COLO829 (cell line): ENCODE measurements around the gene TRPM3.

Experiments used
- DNase-seq: peaks from one replicate; pipeline ENCODE4 v3.0.0; 2012; ENCODE audit warnings: low spot score

Gene TRPM3

DNA sequence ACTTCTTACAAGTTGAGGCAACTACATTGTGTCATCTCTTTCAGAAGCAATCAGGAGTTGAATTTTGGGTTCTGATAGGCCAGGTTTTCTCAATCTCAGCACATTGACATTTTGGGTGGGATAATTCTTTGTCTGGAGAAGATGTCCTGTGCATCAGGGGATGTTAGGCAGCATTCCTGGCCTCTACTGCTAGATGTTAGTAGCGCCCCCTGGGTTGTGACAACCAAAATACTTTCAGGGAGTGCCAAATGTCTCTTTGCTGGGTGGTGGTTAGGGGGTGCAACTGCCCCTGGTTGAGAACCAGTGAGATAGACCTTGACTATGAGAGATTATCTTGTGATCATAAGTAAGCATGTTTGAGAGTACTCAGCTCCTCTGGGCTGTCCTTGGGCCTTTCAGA is 542.7 kb downstream of the TRPM3 start:
- no peak for DNase-seq

DNA sequence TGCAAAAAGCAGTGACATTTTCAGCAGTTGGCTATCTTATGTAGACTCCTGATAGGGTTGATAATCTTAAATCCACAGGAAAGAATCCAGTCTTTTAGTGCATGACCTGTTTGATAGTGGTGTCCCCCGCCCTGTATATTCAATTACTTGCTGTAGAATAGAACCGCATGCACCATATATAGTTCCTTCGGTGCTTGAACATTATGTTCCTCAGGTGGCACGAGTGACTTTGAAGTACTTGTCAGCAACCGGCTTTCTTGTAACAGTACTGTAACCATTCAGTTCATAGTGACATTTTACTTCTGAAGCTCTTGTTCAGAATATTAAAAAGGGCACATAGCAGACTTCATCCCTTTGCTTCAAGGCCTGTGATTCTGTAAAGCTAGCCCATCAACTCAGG is 543.8 kb downstream of the TRPM3 start:
- DNase-seq = no peak

DNA sequence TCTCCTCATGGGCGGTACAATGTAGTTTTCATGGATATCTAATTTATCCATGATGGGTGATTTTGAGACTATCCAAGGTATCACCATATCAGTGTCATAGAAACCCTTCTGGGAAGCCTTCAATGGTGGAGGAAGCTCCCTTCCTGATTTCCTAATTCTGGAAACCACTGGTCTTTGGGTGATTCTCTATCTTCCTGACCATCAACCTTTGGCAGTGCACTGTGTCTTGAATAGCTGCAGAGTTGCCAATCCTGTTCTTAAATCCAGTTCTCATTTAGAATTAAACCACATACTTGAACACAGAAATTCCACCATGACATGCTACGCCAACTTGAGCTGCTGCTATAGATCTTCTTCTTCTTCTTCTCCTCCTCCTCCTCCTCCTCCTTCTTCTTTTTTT is 545.3 kb downstream of the TRPM3 start:
- DNase-seq = no peak

DNA sequence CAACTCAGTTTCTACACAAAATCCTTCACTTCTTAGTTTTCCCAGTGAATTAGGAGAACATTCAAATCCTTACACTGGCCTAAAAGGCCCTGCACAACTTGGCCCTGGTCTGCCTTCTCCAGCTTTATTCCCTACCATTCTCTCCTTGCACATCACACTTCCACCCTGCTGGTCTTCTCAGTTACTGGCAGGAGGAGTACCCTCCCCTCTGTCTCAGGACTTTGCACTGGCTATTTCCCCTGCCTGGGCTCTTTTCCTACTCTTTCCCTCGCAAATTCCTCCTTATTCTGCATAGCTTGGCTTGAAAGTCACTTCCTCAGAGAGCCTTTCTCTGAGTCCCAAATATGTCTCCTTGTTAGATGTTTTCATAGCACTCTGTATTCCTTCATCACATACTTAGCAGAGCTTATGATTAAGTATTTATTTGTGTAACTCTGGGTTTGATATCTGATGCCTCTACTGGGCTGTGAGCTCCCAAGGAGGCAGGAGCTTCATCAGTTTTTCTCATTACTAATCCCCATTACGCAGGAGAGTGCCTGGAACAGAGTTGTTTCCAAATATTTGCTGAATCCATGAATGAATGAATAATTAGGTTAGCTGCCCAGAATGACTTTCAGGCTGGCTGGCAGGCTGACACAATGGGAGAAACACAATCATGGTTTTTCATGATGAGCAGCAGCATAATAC is 547.1 kb downstream of the TRPM3 start:
- no peak for DNase-seq

DNA sequence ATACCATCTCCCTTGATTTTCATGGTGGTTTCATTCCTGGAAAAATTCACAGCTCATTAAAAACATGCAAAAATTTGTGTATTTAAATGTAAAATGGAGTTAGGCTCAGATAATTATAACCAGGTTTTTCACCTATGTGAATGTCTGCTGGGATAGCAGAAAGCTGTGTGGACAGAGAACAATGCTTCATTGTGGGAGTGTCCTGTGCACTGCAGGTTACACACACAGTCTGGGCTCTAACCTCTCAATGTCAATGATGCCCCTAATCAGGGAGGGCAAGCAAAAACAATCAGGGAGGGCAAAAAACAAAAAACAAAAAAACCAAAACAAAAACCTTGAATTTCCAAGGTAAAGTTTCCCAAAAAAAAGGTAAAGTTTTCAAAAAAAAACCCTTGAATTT is 548.1 kb downstream of the TRPM3 start:
- DNase-seq = no peak

DNA sequence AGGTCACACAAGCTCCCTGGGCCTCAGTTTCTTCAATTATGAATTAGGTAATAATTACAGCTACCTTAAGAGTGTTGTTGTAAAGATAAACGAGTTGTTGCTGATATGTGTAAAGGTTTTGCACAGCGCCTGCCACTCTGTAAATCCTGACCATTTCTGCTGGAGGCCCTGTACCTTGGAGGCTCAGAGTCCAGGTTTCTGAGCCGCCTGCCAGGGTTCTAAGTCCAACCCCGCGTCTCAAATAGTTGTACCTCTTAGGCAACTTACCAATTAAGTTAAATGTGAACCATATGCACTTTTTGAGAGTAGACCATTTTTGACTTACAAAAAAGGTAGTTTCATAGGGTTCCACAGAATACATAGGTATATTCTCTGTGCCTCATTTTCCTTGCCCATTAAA is 550.2 kb downstream of the TRPM3 start:
- no peak for DNase-seq

DNA sequence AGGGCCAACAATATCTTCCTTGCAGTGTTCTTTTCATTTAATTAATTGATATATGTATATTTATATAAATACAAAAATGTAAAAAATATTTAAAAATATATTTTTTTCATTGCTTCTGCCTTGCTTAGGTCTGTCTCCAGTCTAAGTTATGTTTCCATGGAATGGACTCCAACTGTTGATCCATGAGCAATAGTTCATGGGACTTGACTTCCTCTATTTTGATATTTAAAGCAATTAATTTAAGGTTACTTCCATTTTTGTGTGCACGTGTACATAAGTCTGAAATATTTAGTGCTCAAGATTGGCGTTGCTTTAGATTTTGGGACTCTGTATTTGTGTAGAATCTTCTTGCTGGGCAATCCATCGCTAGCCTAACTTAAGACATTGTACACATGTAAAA is 551.6 kb downstream of the TRPM3 start:
- DNase-seq = no peak

DNA sequence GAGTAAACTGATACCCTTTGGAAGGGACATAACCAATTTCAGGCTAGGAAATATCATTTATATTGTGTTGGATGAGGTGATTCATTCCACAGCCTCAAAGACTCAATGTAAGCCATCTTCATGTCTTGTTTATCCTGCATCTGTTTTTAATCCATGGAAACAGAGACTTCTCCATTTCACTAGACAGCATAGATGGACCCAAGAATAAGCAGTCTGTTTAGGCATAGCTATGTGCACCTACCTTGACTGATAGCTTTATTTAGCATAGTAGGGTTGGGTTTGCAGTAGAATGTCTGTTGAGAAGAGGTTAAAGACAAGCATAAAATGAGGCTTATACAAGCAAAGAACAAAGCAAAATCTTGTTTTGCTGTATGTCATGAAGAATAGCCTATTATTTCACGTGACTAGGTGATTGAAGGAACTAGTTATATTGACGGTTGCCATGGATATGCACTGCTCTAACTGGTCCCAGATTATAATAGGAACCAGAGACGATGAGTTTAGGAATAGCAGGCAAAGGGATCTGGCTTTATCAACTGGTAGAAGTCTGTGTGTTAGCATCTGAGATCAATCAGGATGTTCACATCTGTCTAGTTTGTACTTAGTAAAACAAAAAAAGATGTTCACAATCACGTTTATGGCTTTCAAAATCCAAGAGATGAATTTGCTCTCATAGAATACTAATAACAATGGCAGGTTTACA is 552.2 kb downstream of the TRPM3 start:
- no peak for DNase-seq

DNA sequence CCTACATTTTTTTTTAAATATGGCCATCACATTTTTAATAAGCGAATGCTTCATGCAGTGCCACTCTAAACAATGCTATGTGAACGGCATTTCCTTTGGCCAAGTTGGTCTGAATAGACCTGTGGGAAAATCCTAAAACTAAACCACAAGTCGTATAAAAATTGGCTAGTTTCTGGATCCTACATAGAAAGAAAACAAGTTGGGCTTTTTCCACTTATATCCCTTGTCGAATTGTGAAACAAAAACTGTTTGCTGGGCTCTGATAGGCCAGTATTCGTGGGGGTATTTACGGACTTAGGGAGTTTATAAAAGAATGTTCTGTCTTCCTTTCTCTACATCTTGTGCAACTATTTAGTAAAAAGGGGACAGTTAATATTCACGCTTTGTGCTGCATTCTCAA is 553.9 kb downstream of the TRPM3 start:
- no peak for DNase-seq

DNA sequence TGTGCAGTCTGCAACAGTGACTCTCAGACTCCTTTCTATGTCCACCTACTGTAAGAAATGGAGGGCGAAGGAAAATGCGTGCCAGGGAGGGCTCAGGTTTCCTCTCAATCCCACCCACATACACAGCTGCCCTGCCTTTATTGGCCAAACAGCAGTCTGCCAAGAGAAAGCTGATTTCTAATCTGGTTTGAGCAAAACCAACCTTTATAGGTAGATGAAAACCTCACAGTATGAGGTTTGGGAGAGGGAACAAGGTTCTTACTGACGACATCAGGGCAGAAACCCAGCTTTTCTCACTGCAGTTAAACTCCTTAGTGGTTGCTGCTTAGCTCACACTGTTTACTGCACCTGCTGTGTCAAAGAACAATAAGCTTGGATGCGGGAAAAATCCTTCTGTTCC is 554.7 kb downstream of the TRPM3 start:
- no peak for DNase-seq

DNA sequence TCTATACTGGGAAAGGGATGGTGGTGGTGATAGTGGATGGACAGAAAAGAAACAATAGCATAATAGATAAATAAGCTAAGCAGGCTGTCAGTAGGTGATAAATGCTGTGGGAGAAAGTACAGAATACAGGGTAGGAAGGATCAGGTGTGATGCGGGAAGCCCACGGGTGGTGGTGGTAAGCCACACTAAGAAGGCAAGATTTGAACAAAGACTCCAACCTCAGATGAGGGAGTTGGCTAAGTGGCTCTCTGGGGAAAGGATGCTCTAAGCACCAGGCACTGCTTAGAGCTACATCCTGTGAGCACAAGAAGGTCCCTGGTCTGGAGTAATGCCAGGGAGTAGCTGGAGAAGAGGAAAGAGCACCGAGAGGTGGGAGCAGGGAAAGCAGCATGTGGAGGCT is 555.4 kb downstream of the TRPM3 start:
- DNase-seq = no peak

DNA sequence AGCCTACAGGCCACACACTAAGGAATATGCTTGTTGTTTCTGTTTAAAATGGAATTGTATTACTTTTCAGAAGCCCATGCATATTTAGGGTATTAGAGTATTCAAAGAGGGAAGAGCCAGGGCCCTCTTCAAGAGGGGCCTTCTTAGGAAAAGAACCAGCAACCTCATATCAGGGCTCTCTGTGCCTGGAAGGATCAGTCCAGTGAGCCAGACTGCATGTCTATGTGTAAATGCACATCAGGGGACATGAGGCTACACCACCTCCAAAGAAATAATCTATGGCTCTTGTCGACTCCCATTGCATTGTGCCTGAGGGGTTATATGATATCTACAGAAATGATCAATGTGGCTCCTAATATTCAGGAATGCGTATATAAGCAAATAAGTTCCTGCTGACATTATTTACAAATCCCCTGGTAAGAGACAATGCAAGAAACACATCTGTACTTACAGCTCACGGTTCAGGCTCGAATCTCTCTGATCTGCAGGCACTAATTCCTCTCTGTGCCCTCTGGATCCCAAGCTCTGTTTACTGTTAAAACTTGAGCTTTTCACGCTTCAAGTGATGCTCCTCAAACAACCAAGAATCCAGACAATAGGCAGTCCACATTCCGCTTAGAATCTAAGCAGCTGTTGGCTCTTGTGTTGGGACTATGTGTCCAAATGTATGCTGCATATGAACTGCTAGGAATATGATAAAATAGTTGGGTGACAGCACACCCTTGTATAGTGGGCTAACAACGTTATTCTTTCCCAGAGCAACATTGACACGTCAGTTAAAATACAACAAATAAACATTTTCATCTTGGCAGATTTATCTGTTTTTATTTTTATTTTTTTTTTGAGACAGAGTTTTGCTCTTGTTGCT is 556.7 kb downstream of the TRPM3 start:
- DNase-seq = no peak

DNA sequence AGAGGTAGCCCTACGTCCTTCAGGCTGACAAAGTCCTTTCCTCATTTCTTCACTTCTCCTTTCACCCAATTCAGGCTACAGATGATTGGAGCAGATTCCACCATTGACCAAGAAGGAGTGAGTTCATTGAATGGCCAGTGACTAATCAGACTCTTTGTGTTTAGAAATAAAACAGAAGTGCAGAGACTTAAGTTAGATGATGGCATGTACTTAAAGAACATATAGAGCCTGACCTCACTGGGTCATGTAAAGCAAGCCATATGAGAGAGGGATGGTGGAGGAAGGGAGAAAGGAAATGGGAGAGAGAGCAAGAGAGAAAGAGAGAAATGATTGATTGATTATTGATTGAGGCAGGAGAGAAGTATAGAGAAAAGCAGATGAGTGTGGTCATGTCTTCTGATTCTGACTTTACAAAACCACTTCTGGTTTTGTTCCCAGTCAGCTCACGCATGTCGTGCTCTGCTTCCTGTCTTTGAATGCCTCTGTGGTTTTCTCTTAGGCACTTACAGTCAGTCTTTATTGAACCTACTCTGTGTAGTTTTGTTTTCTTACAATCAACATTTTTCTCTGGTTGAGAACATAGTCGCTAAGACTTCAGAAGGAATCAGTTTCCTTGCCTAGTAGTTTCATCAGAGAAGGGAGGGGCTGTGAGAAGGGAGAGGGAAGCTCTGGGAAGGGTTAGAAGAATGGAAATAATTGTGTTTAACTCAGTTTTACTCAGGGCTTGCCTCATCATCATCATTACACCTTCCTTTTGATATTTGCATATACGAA is 557.8 kb downstream of the TRPM3 start:
- DNase-seq = peak; percentile 83

DNA sequence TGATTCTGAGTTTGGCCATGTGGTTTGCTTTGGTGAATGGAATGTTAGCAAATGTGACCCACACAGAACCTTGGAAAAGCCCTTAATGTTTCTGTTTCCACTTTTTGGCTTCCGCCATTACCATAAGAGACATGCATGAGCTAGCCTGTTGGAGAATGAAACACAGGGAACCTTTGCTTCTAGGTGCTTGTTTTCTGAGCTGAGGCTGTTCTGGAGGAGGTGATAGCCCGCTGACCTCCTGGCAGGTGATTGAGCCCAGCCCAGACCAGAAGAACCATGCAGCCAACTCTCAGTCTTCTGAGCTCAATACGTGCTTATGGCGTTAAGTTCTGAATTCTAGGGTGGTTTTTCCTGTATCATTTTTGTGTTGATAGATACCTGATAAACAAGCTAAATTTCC is 558.4 kb downstream of the TRPM3 start:
- DNase-seq = no peak

DNA sequence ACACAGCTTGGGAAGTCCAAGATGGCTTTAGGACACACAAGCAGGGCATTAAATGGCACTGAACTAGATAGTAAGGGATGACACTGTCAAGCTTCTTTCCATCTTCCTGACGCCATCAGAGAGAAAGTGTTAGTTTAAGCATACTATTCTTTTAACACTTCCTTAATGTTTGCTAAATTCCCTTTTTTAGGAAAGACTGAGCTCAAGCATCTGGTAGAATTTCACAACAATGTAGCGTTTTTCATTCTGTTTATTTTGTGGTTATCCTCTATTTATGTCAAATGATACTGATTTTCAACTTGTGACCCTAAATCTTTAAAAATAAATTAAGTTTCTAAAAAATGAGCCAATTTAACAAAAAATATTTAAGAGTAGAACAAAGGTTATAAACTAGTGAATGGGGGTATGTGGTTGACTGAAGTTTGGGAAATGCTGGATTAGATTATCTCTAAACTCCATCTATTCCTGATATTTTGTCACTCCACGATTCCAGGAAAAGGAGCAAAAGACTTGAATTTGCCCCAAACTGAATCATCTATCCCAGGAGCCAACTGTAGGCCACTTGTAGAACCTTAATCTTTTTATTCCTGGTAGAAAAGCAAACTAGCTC is 559.5 kb downstream of the TRPM3 start:
- DNase-seq = no peak

DNA sequence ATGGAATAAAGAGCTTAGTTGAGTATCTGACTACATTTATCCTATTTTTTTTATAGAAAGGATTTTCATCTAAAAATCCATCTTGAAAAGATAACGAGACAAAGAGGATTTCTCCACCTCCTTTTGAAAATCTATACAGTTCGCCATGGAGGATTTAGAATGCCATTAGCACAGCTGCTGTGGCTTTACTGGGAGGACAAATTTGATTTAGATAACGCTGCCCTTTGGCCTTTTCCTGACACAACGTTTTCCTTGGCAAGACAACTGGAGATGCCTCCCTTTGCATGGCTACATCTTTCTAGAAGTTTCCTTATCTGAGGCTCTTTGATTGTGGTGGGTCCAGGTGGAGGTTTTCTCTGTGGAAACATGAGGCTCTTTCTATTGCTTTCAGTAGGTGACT is 560.3 kb downstream of the TRPM3 start:
- no peak for DNase-seq

DNA sequence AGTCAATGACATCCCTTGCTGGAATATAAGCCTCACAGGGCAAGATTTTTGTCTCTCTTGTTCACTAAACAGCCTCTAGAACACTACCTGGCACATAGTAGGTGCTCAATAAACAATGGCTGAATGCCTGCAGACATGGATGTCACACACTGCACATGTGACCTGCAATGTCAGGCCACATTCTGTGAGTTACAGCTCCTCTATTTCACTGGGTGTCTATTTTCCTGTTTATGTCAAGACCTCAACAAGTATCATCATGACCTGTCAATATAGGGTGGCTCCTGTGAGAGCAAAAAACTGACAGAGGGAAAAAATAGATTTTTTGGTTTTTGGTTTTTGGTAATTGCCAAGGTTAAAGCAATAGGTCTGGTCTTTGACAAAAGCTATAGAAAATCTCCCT is 562.3 kb downstream of the TRPM3 start:
- DNase-seq = no peak

DNA sequence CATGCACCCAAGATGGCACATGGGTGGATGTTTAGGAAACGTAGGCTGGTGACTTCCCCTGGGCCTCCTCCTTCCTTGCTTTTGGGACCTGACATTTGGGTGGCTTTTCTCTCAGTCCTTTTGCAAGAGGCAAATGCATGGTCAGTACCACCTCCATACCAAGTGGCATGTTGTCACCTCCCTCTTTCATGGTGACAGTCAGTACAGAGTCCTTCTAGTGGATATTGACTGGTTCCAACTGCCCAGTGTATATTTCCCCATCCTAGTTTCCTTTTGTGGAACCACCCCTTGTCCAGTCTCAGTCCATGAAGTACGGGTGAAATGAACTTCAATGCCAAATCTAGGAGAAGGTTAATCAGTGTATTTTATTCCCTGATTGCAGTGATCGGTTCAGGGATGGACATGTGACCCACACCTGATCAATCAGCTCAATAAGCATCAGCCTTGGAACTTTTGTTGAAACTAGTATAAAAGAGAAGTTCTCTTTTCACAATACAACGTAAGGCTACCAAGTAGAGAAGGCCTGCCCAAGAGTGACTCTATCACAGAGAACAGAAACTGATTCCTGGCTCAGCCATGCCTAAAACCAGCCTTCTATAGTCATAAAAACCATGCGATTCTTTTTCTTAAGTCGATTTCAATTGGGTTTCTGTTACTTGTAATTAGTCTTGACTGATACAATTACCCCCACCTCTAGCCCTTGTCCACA is 563.6 kb downstream of the TRPM3 start:
- no peak for DNase-seq

DNA sequence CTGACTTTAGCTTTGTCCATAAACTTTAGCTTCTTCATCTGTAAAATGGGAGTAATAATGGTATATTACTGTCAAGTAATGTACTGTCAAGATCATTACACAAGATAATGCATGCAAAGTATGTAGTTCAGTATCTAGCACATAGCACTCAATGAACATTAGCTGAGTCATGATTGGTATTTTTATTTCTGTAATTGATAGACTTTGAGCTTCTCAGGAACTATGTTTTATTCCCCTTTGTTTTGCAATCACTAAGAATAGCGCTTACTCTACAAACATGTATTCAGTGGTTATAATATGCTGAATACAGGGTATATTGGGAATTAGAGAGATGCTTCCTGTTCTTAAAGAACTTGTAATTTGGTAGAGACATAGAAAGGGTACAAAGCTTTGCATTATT is 564.6 kb downstream of the TRPM3 start:
- no peak for DNase-seq

DNA sequence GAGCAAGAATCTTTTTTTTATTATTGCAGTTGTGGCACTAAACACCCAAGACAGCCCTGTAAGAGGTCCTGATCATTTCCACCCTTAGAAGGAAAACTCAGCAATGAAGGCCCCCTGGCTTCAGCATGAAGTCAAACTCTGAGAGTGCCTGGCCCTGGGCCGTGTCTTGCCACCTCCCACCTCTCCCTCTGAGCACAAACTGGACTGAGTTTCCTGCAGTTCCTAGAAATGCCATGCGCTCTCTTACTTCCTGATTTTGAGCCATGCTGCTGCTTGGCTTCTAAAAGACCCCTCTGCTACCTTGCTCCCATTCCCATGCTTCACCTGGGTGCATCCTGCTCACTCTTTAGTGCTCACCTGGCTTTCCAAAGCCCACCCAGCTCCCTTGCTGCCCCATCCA is 566.5 kb downstream of the TRPM3 start:
- DNase-seq = no peak
